Activated T-helper 1 cell treated with Interleukin-2 at 50 U/mL for 16 hours (primary cell): ENCODE results near the gene PARD3B.

ENCODE experiments used
- DNase-seq: peaks from one replicate; pipeline ENCODE4 v3.0.0-alpha.2; 2020; ENCODE audit warnings: low read depth

The PARD3B gene

DNA sequence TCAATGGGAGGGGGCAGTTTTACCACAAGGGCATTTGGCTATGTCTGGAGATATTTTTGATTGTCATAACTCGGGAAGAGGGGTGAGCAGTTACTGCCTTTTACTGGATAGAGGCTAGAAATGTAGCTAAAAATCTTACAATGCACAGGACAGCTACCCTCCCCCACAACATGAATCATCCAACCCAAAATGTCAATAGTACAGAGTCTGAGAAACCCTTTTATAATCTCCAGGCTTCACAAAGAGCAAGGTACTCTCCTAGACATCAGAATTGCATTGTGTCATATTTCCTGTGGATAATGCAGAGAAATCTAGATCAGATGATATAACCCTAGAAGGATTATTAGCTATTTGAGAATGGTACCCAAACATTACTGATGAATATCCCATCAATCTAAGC lies 859.9 kb downstream of the PARD3B start:
- DNase-seq: no peak

DNA sequence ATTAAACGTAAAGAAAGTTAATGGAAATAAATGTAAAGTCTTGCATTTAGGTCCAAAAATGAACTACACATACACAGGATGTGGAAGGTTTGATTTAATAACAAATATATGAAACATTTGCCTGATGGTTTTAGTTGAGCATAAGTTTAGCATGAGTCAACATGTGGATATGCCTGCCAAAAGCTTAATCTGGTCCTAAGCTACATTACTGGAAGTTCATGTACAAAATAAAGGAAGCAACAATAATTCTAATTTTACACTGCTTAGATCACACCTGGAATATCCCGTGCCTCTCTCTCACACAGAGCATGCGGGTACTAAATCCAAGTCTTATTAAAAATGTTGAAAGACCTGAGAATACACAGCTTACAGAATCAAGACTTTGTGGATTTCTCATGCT lies 860.5 kb downstream of the PARD3B start:
- DNase-seq: no peak

DNA sequence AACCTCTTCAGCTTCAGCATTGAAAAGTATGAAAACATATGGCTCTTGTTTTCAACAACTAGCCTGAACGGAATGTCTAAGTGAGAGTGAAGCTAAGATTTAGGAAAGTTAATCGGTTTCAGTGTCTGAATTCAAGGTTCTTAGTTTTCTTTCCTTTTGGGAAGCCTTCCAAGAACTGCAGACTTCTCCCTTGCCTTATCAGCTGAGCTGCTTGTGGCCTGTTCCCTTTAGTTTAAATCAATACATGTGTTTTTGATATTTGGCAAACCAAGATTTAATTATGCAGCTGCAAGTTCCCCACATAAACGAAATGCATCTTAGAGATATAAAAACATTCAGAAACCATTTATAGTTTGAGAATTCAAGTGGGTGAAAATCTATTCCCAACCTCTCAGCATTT lies 862.7 kb downstream of the PARD3B start:
- no peak for DNase-seq

DNA sequence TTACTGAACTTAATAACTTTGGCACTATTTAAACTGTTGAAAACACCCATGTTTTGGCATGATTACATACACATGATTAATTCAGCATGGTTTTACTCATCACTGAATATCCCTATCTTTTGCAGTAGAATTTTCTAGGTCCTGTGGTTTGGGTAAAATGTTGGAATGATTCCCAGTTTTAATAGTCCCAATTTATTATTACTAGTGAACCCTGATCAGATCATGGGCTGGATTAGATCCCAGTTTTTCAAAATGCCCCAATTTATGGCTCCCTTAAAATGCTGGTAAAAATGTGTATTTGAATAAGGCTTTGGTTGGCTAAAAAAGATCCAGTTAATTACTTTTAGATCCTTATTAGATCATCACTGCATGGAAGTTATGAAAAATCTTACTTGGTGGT lies 863.4 kb downstream of the PARD3B start:
- DNase-seq: no peak

DNA sequence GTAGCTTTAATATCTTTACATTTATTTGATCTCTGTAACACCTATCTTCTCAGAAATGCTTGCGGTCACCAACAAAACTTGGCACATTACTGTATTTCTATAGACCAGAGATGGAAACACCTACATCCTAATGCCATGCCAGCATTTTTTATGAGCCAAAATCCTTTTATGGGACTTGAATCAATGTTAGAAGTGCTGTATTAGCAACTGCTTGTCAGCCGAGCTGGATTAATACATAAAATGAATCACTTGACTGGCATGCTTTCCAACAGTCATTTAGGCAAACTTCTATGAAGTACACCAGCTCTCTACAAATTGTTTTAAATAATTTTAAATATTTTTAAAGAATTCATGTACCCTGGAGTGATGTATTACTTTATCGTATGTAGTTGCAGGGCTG lies 864.1 kb downstream of the PARD3B start:
- DNase-seq: no peak

DNA sequence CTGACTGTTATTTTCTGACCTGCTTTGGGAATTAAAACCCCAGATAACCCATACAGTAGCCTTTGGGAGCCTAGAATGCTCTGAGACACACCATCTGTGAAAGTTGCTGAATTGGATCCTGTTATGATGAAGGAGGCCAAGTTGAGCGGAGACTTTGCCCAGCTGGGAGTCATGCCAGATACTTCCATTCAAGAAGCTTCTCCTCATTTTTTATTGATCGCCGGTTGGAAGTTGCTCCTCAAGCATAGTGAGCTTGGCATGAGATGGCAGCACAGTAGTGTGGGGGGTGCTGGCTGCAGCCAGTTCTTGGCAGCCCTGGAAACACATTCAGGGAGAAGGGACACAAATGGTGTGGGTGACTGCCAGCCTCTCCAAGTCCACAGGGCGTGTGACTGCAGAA lies 866.3 kb downstream of the PARD3B start:
- DNase-seq: no peak

DNA sequence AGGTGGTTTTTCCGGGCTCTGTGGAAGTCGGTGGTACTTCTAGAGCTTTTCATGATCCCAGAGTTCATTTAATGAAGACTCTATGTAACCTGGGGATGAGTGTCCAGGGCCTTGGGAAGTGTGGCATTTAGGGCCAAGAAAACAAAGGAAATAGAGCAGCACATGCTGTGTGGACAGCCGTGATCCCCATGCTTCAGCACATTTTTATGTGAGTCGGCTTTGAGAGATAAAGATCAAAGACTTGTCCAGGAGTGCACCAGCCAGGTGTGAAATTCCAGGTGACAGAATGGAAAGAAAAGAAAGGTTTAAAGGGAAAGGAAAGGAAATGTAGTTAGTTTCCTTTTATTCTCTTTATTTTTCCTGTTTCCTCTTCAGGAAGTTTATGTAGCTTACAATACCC lies 879.1 kb downstream of the PARD3B start:
- no peak for DNase-seq

DNA sequence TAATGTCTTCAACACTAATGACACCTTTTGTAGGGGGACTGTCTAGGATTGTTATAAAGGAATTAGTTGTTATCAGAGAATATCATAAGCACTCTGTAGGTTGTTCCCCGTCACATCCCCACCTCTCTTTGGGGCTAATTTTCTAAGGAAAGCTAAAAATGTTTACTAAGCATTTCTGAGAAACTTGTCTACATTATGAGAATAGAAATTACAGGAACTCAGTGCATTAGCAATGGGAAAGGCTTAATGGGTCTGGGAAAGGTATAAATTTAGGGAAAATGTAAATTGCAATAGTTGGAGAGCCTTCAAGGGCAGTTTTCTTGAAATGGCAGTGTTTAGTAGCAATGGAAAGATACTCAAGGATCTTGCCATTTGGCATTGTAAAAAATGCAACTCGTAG lies 879.8 kb downstream of the PARD3B start:
- no peak for DNase-seq

DNA sequence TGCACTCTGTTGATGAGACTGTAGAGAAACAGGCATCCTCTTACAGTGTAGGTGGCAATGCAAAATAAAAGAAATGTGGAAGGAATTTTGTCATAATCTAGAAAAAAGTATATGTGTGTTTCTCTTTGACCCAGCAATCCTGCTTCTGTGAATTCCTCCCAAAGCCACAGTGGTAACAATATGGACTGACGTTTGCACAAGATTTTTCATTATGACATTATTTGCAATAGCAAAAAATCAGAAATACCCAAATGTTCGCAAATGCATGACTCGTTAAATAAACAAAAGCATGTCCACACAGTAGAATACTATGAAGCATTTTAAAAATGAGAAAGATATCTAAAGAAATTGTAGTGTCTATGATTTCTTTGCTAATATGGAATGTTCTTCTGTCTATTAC lies 881.8 kb downstream of the PARD3B start:
- DNase-seq: no peak

DNA sequence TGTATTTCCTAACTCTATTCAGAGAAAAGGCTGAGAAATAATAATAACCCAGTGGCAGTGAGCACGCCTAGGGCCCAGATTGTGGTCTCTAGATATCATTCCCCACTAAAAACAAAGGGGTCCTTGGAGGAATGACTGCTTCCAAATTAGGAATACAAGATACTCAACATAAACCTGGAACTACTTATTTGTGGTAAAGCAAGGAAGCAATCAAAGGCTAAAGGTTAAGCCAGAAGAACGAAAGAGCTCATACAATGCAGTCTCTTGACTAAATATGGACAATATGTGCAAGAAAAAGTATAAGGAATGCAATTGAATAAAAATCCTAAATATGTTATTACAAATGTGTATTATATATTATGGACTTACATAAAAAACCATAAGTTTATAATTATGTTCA lies 883.5 kb downstream of the PARD3B start:
- DNase-seq: no peak

DNA sequence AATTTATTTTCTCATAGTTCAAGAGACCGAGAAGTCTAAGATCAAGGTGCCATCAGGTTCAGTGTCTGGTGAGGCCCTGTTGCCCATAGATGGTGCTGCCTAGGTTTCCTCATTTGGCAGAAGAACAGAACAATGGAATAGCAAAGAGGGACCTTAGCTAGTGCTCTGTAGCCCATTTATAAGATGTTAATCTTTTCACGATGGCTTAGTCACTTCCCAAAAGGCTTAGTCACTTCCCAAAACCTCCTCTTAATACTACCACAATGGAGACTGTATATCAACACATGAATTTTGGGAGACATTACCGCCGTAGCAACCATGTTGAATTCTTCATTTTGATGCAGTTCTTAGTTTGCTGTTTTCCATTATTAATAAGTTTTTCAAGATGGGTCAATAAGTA lies 890.7 kb downstream of the PARD3B start:
- DNase-seq: no peak

DNA sequence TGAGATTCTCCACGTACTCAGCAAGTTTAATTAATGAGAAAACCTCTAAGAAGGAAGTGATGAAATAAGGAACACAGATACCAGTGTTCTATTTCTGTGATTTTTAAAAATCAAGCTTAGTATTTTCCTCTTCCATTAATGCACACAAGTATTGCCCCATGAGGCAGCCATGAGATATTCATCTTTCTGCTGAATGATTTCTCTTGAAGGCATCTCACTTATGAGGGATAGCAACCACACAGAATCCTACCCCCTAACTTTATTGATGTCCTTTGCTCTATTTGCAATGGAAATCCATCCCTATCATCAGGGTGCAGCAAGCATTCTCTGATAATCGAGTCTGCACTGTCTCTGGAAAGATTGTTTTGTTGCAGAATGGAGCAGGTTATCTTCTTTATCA lies 893.0 kb downstream of the PARD3B start:
- no peak for DNase-seq

DNA sequence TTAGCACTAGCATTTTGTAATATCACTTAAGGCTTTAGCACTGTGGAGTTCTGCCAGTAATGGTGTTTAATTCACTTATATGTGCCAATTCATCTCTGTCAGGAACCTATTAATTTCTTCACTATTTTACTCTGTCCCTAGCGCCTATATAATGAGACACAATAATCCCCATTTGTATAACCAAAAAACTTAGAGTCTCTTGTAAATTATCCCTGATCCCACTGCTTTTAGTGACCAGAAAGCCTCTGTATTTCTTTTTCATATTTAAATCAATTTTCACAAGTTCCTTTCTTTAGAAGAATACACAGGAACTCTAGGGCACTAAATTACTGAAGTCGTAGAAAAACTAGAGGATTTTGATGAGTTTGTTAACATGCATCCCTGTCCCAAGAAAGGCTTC lies 894.3 kb downstream of the PARD3B start:
- no peak for DNase-seq

DNA sequence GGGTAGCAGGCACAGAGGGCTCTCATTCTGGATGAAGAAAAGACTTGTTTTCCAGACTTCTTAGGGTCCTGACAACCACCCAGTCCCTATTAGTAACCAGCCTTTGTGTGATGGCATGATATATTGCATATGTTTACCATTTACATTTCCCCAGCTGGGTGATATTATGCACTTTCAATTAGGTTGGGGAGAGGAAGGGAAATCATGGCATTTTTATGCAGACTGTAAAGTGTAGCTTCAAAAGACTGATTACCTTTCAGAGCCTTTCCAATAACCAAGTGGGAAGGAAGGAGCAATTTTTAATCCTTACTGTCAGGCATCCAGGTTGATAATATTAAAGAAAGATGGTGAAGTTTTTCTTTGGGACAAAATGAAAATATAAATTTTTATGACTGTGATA lies 896.2 kb downstream of the PARD3B start:
- no peak for DNase-seq

DNA sequence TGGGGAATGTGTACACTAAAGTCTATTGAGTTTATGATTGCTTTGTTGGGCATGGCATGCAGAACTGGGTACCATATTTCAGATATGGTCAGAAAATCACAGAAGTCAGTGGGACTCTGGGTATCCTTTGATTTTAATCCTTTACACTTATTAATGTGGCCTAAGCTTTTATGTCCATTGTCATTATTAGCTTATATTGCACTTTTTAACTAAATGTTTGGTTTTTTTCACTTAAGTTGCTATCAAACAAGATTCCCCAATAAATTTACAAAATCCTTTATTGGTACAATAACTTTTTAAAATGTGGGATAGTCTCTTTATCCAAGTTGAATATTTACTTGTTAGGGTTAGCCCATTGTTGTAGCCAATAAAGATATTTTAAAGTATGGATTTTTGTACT lies 902.9 kb downstream of the PARD3B start:
- no peak for DNase-seq

DNA sequence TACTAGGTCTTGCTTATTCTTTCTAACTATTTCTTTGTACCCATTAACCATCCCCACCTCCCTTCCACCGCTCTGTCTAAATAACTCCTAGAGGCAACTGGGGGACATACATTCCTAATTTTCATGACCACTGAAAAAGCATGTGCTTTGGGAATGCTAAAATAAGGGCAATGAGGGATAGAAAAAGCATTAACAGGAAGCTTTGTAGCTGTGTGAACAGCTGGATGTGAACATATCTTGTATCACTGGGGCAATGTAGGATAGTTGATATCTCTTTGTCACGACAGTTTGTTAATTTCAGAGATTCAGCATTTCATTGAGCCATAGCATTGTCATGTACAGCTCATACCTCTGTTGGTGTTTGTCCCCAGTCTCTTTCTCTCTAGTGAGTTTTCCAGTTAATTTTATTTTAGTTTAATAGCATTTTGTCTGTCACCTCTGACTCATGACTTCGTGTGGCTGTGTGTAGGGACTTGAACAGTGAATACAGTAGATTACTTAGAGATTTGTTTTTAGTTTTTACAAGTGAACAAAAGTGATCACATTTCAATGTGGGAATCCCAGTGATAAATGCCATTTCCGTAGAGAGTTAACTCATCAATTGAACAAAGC lies 906.7 kb downstream of the PARD3B start:
- DNase-seq: no peak

DNA sequence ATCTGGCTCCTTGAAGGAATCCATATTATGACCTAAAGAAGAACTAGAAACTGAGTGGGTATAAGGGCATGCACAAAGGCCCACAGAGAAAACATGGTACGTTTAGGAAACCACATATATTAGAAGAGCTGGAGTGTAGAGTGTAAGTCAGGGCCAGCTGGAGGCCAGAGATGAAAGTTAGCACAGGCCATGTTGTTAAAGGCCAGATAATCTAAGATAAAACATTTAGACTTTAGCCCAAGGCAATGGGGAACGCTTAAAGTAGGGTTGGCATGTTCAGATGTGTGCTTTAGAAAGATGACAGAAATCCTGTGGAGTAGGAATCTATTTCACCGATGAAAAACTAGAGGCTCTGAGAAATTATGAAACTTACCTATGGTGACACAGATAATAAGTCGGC lies 907.9 kb downstream of the PARD3B start:
- DNase-seq: no peak

DNA sequence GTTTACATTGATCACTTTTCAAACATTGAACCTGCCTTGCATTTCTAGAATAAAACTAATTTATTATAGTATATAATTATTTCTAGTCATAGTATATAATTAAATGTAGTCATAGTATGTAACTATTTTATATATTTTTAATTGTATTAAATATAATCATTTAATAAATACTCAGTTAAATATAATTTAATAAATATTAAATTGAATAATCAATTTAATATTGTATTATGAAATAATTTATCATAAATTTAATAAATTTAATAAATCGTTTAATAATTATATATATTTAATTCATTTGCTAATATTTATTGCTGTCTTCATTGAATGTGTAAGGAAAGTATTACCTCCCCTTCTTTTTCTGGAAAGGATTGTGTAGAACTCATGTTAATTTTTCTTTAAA lies 911.4 kb downstream of the PARD3B start:
- DNase-seq: no peak

DNA sequence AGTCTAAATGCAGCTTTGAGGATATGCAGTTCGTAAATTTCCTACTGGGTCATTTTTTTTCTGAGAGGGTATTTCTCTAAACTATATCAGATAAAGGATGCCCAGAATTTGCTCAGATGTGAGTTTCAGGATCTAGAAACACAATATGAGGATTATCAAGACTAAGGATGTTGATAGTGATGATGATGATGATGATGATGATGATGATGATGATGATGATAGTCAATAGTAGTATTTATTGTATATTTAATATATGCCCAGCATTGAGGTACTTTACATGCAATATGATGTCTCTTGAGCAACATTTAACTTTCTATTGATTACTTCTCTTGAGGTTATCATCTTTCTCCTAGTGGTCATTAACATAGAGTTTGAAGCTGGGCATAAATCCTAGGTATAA lies 914.9 kb downstream of the PARD3B start:
- no peak for DNase-seq

DNA sequence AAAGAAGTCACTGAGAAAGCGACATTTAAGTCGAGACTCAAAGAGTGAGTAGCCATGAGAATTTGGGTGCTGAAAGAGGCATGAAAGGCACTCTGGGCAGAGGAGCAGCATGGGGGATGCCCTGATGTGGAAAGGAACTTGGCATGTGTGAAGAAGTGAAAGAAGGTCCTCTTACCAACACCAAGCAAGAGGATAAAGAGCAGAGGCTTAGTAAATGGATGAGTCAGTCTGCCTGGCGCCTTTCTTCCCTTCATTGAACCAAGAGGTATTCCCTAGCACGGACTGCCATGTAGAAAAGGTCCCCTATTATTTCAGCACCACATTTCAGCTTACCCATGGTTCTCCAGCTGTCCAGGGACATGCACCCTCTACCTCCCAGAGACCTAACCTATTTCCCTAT lies 915.9 kb downstream of the PARD3B start:
- DNase-seq: no peak

DNA sequence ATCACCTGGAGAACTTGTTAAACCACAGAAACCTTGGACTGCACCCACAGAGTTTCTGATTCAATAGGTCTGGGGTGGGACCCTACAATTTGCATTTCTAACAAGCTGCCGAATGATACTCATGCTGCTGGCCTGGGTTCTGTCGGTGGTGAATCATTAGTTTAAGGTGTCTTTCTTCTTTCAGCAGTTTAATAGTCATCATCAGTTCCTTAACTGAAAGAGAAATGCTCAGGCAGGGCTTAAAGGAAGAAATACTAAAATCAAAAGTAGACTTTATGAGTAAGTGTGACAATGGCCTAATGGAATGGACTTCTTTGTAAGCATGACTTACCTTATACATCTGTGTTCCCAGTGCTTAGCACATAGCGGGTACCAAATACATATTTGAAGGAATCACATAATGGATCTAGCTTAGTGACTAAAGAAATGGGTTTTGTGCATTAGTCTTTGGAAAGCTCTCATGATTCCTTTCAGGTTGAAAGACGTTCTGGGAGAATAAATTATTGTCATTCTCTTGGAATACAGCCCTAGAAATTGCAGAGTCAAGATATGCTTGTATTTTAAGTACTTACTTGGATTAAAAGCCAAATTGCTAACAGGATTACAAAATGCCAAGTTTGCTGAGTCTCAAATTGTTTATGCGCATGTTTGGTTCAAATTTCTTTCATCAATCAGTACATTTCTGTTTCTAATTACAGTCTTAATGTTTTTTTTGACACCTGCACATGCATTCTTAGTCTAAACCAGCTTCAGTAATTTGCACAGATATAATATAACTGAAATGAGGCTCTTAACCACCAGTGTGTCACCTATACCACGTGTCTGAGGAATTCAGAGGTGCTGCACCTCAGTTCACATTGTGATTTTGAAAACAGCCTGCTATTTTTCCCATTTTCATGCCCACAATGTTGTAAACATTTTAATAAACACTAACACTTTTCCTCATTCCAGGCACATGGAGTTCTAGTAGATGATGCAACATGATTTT lies 916.7 kb downstream of the PARD3B start:
- no peak for DNase-seq

DNA sequence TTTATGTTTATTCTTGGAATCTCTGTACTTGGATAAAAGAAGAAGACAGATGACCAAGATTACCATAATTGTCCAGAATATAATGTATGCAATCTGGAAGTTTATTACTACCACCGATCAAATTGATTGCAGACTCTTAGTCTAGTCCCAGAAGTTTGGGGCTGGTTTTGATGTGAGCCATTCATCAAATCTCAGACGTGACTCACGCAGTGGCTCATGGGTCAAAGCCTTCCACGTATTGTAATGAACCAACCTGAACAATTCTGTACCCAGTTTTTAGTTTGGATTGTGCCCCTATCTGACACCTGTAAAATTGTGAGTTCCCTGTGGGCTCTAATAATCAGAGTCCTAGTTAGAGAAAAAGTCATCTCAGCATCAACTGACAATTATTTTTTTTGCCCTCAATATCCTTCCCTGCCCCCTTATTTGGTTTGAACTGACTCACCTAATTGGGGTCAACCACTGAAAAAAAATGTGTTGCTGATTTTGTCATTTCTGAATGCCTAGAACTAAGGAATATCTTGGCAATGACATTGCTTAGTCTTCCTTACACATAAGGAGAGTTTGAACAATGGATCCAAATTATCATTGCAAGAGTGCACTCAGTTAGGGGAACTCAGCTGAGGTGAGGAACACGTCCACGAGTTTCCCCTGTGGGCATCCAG lies 917.5 kb downstream of the PARD3B start:
- DNase-seq: no peak

DNA sequence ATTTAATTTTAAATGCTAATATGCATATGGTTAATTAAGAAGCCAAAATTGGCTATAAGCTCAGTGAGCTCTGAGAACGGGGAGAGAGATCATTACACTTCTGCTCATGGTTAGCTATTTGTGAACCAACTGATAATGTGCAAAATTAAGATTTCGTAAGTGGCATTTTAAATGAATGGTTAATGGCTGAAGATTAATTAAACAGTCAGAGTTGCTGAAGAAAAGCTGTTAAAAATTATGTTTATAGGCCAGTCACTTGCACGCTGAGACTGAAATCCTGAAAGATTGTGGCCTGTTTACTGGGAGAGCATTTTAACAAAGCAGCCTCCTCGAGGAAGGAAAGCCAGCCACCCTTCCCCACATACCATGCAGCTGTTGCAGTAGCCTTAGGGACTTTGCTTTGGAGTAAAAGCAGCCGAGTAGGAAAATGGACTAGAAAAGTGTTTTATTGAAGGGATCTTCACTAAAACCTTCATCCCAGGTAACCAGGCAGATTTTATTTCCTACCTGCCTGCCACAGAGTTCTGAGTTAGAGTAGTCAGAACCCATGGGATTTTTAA lies 918.3 kb downstream of the PARD3B start:
- DNase-seq: no peak
